CD4-positive, CD25-positive, alpha-beta regulatory T cell (primary cell): ENCODE results near the gene PLK2. TPM values are rescaled to one million over a fixed set of nuclear protein-coding genes. Genes with fewer than 3 reads are reported as not detected.

Experiments
- ATAC-seq, 2 donors: fragments of 150-1000 bp; cut with Tn5 transposase; one replicate each; pipeline ENCODE4 v1.10.0; 2021; ENCODE audit warnings: low read depth in 2 of 2, moderate number of reproducible peaks in 2 of 2, moderate library complexity in 1 of 2
- DNase-seq, 3 donors: peaks; one replicate each; pipeline versions ENCODE4 v3.0.0 to v3.0.0-alpha.2; 2012 to 2022; ENCODE audit warnings: mixed read lengths in 1 of 3
- H3K27ac ChIP-seq: one replicate; pipeline ENCODE4 v1.7.0; 2013; ENCODE audit warnings: mild to moderate bottlenecking, low read length; ENCODE audit not compliant: insufficient read depth, poor library complexity, severe bottlenecking
- H3K27me3 ChIP-seq: one replicate; pipeline ENCODE4 v1.7.0; 2013; ENCODE audit warnings: low read length; ENCODE audit not compliant: control insufficient read depth, insufficient read depth
- H3K36me3 ChIP-seq: one replicate; pipeline ENCODE4 v1.7.0; 2013; ENCODE audit warnings: mild to moderate bottlenecking, low read length, moderate library complexity; ENCODE audit not compliant: control insufficient read depth, insufficient read depth
- H3K4me1 ChIP-seq: 2 replicates; pipeline ENCODE4 v1.7.0; 2013; ENCODE audit warnings: mild to moderate bottlenecking, low read length; ENCODE audit not compliant: insufficient read depth, control insufficient read depth, poor library complexity, severe bottlenecking
- H3K4me3 ChIP-seq: one replicate; pipeline ENCODE4 v1.7.0; 2013; ENCODE audit warnings: low read depth, mild to moderate bottlenecking, low read length, moderate library complexity
- H3K9me3 ChIP-seq, 2 experiments: 1 replicate in 1 of 2; 2 replicates in 1 of 2; pipeline ENCODE4 v1.7.0; 2013; ENCODE audit warnings: low read length in 2 of 2, mild to moderate bottlenecking in 1 of 2, moderate library complexity in 1 of 2; ENCODE audit not compliant: control insufficient read depth in 2 of 2
- H3K27ac Mint-ChIP-seq, 3 donors: one replicate each; pipeline ENCODE4 v1.8.0; 2020 to 2022; ENCODE audit warnings: mild to moderate bottlenecking in 3 of 3, mixed read lengths in 3 of 3, moderate library complexity in 2 of 3
- H3K27me3 Mint-ChIP-seq: one replicate; pipeline ENCODE4 v1.8.0; 2022; ENCODE audit warnings: mild to moderate bottlenecking, mixed read lengths
- H3K36me3 Mint-ChIP-seq: one replicate; pipeline ENCODE4 v1.8.0; 2020; ENCODE audit warnings: mixed read lengths
- H3K4me1 Mint-ChIP-seq, 4 donors: one replicate each; pipeline ENCODE4 v1.8.0; 2020 to 2022; ENCODE audit warnings: mixed read lengths in 4 of 4, mild to moderate bottlenecking in 1 of 4
- H3K4me3 Mint-ChIP-seq, 4 donors: one replicate each; pipeline ENCODE4 v1.8.0; 2020 to 2022; ENCODE audit warnings: mild to moderate bottlenecking in 4 of 4, mixed read lengths in 4 of 4, moderate library complexity in 3 of 4
- H3K9me3 Mint-ChIP-seq, 7 donors: one replicate each; pipeline ENCODE4 v1.8.0; 2020 to 2022; ENCODE audit warnings: mixed read lengths in 7 of 7, mild to moderate bottlenecking in 3 of 7, moderate library complexity in 2 of 7
- polyA plus RNA-seq, 4 donors: library from polyadenylated mRNA; unstranded; fragments of 300-500 nt; fragmentation: Illumina TruSeq; gene quantifications; one replicate each; pipeline ENCODE4 v1.2.3, GENCODE V29; 2021
- total RNA-seq: library from RNA; stranded (reverse); gene quantifications from one replicate; pipeline ENCODE4 v1.2.3, GENCODE V29; 2022

Gene PLK2
- total and polyA plus RNA-seq, 5 donors from 2014 or later, result 1.4 to 15.8 (median 1.8) TPM; not detected in 2

DNA sequence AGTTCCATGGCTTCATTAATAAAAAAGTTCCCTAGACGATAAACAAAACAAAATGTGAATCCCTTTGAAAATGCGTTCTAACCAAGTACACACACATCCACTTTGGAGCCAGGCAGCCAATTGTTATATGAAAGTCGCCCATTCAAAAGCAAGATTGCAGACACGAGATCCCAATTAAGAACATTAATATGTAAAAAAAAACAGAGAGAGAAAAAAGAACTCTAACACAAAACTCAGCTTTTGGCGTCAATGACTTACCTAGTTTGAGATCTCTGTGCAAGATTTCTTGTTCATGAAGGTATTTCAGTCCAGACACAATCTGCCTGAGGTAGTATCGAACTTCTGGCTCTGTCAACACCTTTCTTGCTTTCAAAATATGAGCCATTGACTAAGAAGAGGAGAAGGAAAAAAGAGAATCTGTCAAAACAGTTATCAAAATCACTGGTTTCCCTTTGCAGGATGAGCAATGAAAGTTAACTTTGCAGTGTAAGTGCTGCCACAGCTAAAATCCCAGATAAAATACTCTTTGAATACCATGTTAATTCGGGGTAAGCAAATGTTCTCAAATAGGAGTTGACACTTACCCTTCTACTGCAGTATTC lies 1.6 kb downstream of the PLK2 start:
- Histone ChIP-seq H3K4me1 (peaks cover 23% of the 10 kb centered on the region), H3K9me3 (no peaks in the 10 kb centered on the region), H3K36me3 (no peaks in the 10 kb centered on the region), H3K27me3 (peaks cover 26% of the 10 kb centered on the region), H3K27ac (no peak overlapping the region), H3K4me3 (no peak overlapping the region)
- peaks cover 41% of the 10 kb centered on the region for H3K27me3 Mint-ChIP-seq
- peak overlapping the region in 2 of 4 donors; percentile 84 to 87 for H3K4me3 Mint-ChIP-seq
- ATAC-seq (no peak), DNase-seq (no peak)
- H3K36me3 Mint-ChIP-seq, result no peaks in the 10 kb centered on the region
- H3K9me3 Mint-ChIP-seq, result peaks cover 0 to 4% (median 0%) of the 10 kb centered on the region in 7 donors
- H3K27ac Mint-ChIP-seq, result no peak overlapping the region
- H3K4me1 Mint-ChIP-seq, result peaks cover 0 to 17% (median 7%) of the 10 kb centered on the region in 4 donors

DNA sequence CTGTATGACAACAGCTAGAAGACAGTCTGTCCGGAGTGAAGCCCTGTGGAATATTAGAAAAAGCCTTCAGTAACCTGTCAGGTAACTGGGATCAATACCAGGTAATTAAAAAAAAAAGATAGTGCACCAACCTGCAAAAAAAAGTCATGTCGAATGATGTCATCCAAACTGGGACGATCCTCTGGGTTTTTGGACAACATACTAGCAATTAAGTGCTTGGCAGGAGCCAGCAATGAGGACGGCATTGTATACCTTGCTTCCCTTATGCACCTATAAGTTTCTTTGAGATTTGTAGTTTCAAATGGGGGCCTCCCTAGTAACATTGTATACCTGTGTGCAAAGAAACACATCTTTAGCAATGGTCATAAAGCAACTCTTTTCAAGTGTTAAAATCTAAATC lies 2.8 kb downstream of the PLK2 start:
- no peak overlapping the region for H3K27ac Mint-ChIP-seq
- no peaks in the 10 kb centered on the region for H3K9me3 ChIP-seq
- no peaks in the 10 kb centered on the region for H3K36me3 Mint-ChIP-seq
- peaks cover 26% of the 10 kb centered on the region for H3K27me3 ChIP-seq
- no peaks in the 10 kb centered on the region for H3K36me3 ChIP-seq
- peaks cover 0 to 17% (median 4%) of the 10 kb centered on the region in 4 donors for H3K4me1 Mint-ChIP-seq
- peaks cover 42% of the 10 kb centered on the region for H3K27me3 Mint-ChIP-seq
- peaks cover 23% of the 10 kb centered on the region for H3K4me1 ChIP-seq
- H3K4me3 ChIP-seq, result no peak overlapping the region
- no peak for DNase-seq
- H3K9me3 Mint-ChIP-seq, result peaks cover 0 to 4% (median 0%) of the 10 kb centered on the region in 7 donors
- no peak overlapping the region for H3K4me3 Mint-ChIP-seq
- ATAC-seq, result no peak
- H3K27ac ChIP-seq, result no peak overlapping the region

DNA sequence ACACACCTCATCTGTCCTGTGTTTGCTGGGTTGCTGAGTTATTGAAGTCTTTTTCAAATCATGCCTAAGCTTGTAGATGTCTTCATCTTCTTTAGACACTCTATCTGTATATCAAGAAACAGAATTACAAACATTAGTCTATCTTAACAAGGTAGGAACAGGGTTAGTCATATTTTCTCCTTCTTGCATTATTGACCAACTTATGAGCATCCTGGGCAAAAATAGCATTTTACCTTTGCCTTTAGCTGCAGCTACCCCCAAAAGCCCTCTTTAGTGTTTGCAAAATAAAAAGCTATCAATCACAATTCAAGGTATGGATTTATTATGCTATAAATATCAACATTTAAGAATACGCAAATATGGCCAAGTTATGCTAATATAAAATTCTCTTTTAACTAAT lies 3.4 kb downstream of the PLK2 start:
- Mint-ChIP-seq H3K36me3 (no peaks in the 10 kb centered on the region), H3K27me3 (peaks cover 47% of the 10 kb centered on the region), H3K4me3 (no peak overlapping the region), H3K27ac (no peak overlapping the region), H3K4me1 (peaks cover 0 to 17% (median 4%) of the 10 kb centered on the region in 4 donors), H3K9me3 (peaks cover 0 to 4% (median 0%) of the 10 kb centered on the region in 7 donors)
- DNase-seq, result no peak
- no peaks in the 10 kb centered on the region for H3K36me3 ChIP-seq
- H3K4me3 ChIP-seq, result no peak overlapping the region
- ATAC-seq, result no peak
- peaks cover 29% of the 10 kb centered on the region for H3K27me3 ChIP-seq
- H3K4me1 ChIP-seq, result peaks cover 23% of the 10 kb centered on the region
- H3K27ac ChIP-seq, result no peak overlapping the region
- no peaks in the 10 kb centered on the region for H3K9me3 ChIP-seq

DNA sequence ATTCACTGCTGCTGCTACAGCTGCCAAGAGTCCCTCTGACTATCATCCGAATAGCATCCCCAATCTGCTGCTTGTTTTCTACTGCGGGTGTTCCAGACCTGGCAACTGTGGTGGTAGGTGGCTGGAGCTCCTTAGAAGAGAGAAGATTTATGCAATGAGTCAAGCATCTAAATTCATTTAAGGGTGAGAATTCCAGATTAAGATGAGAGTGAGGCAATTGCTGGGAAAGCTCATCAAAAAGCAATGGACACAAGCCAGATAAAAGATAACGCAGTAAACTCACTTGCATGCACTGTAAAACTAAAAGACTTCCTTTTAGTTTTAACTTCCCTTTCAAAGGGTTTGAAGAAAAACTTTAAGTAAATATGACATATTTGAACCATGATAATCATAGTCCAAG lies 3.9 kb downstream of the PLK2 start:
- Histone ChIP-seq H3K27ac (no peak overlapping the region), H3K36me3 (no peaks in the 10 kb centered on the region), H3K9me3 (no peaks in the 10 kb centered on the region), H3K4me1 (peaks cover 23% of the 10 kb centered on the region), H3K4me3 (no peak overlapping the region), H3K27me3 (peaks cover 29% of the 10 kb centered on the region)
- Mint-ChIP-seq H3K4me1 (peaks cover 0 to 14% (median 4%) of the 10 kb centered on the region in 4 donors), H3K36me3 (no peaks in the 10 kb centered on the region), H3K4me3 (no peak overlapping the region), H3K27me3 (peaks cover 47% of the 10 kb centered on the region), H3K9me3 (peaks cover 0 to 4% (median 0%) of the 10 kb centered on the region in 7 donors), H3K27ac (no peak overlapping the region)
- DNase-seq (no peak), ATAC-seq (no peak)

DNA sequence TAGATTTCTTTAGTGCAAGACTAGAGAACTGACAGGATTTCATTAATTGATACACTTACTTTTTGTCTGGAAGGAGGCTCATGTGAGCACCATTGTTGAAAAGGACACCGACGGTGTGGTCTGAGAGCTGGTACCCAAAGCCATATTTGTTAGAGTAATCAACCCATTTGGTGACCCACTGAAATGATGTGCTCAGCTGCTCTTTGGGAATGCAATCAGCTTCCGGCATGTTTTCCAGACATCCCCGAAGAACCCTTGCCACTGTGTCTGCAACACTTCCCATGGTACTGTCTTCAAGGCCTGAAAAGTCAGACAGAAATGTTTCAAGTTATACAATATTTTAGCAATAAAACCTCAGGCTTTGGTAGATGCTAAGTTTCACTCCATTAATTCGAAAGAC lies 4.4 kb downstream of the PLK2 start:
- Mint-ChIP-seq H3K4me1 (peaks cover 0 to 9% (median 2%) of the 10 kb centered on the region in 4 donors), H3K4me3 (no peak overlapping the region)

DNA sequence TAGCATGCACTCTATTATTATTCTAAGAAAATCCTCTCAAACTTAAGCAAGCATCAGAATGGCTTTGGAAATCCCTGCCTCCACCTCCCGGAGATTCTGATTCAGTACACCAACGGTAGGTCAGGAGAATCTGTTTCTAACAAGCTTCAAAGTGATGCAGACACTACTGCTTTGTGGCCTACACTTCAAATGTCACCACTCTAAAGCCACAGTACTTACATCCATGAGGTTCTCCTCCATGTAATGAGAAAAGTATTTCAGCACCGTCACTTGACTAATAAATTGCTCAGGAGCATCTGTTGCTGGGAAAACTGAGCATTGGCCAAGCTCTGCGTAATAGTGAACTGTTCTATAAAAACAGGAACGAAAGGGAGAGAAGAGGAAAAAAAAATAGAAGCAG lies 4.8 kb downstream of the PLK2 start:
- H3K36me3 ChIP-seq, result no peaks in the 10 kb centered on the region
- peaks cover 14% of the 10 kb centered on the region for H3K4me1 ChIP-seq
- H3K4me3 ChIP-seq, result no peak overlapping the region
- Mint-ChIP-seq H3K36me3 (no peaks in the 10 kb centered on the region), H3K4me3 (no peak overlapping the region), H3K27me3 (peaks cover 47% of the 10 kb centered on the region), H3K27ac (no peak overlapping the region), H3K4me1 (peaks cover 0 to 9% (median 2%) of the 10 kb centered on the region in 4 donors), H3K9me3 (peaks cover 0 to 6% (median 0%) of the 10 kb centered on the region in 7 donors)
- peaks cover 27% of the 10 kb centered on the region for H3K27me3 ChIP-seq
- DNase-seq, result no peak
- H3K27ac ChIP-seq, result no peak overlapping the region
- no peak for ATAC-seq
- no peaks in the 10 kb centered on the region for H3K9me3 ChIP-seq

More for the DNA sequence above, 4.4 kb downstream of the PLK2 start:
- Mint-ChIP-seq H3K36me3 (no peaks in the 10 kb centered on the region), H3K27me3 (peaks cover 47% of the 10 kb centered on the region), H3K9me3 (peaks cover 0 to 6% (median 0%) of the 10 kb centered on the region in 7 donors), H3K27ac (no peak overlapping the region)
- Histone ChIP-seq H3K9me3 (no peaks in the 10 kb centered on the region), H3K4me1 (peaks cover 18% of the 10 kb centered on the region), H3K27ac (no peak overlapping the region), H3K36me3 (no peaks in the 10 kb centered on the region), H3K4me3 (no peak overlapping the region), H3K27me3 (peaks cover 27% of the 10 kb centered on the region)
- DNase-seq (no peak), ATAC-seq (no peak)

DNA sequence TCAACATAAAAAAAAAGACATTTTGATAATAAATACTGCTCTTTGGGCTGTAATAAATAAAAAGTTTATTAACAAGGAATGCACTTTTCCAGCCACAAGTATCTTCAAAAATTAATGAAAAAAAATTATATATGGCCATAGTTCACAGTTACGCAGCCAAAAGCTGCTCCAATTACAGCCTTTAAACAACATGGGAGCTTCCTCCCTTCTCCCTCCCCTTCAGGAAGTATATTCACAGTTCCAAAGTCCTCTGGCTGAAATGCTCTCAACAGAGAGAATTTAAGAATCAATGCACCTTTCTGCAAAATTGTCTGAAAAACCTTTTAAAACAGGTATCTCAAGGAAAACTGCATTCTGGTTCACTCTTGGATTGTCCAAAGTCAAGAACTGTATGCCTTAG lies 5.9 kb downstream of the PLK2 start:
- H3K27ac ChIP-seq, result no peak overlapping the region
- H3K9me3 Mint-ChIP-seq, result peaks cover 0 to 6% (median 0%) of the 10 kb centered on the region in 7 donors
- ATAC-seq, result no peak

DNA sequence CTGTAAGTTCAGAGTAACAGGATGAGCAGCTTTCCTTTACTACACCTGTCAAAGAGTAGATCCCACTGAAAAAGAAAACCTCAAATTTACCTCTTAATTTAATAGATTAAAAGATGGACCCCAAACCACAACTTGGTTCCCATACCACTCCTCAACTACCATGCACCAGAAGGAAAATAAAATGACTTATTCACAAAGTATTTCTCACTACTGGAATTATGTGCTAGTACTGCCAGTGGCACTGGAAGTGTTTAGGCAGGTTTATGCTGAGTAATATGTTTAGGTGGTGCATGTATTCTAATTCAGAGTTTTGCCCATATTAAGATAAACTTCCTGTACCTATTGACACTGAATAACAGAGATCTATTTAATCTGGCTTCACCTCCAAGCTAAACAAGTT lies 6.6 kb downstream of the PLK2 start:
- H3K4me3 Mint-ChIP-seq, result no peak overlapping the region
- H3K4me1 Mint-ChIP-seq, result peaks cover 0 to 1% (median 0%) of the 10 kb centered on the region in 4 donors
- H3K9me3 Mint-ChIP-seq, result peaks cover 0 to 4% (median 0%) of the 10 kb centered on the region in 7 donors
- H3K4me3 ChIP-seq, result no peak overlapping the region
- H3K27me3 ChIP-seq, result peaks cover 17% of the 10 kb centered on the region
- DNase-seq (no peak), ATAC-seq (no peak)
- H3K27me3 Mint-ChIP-seq, result peaks cover 41% of the 10 kb centered on the region
- H3K9me3 ChIP-seq, result no peaks in the 10 kb centered on the region
- H3K27ac ChIP-seq, result no peak overlapping the region
- H3K36me3 ChIP-seq, result no peaks in the 10 kb centered on the region
- no peaks in the 10 kb centered on the region for H3K4me1 ChIP-seq
- no peaks in the 10 kb centered on the region for H3K36me3 Mint-ChIP-seq
- H3K27ac Mint-ChIP-seq, result no peak overlapping the region

More for the DNA sequence above, 5.9 kb downstream of the PLK2 start:
- peaks cover 0 to 7% (median 1%) of the 10 kb centered on the region in 4 donors for H3K4me1 Mint-ChIP-seq
- peaks cover 3% of the 10 kb centered on the region for H3K4me1 ChIP-seq
- no peak overlapping the region for H3K4me3 ChIP-seq
- no peak overlapping the region for H3K27ac Mint-ChIP-seq
- no peak for DNase-seq
- H3K27me3 ChIP-seq, result peaks cover 24% of the 10 kb centered on the region
- H3K36me3 ChIP-seq, result no peaks in the 10 kb centered on the region
- H3K27me3 Mint-ChIP-seq, result peaks cover 46% of the 10 kb centered on the region
- H3K4me3 Mint-ChIP-seq, result no peak overlapping the region
- no peaks in the 10 kb centered on the region for H3K36me3 Mint-ChIP-seq
- H3K9me3 ChIP-seq, result no peaks in the 10 kb centered on the region
